BJ (cell line): Measurements from ENCODE around the gene CTDNEP1. TPM values are rescaled to one million over a fixed set of nuclear protein-coding genes. Genes with fewer than 3 reads are reported as not detected.

Experiments
- CTCF ChIA-PET: fragments of 350-600 bp; formaldehyde crosslinking; extraction: SDS; loops from one replicate; lab custom pipeline; 2021; ENCODE audit warnings: antibody characterized with exemption, inconsistent platforms; lab: Yijun Ruan, JAX
- POLR2A ChIA-PET: fragments of 300-600 bp; sonication (Branson Sonifier 250); formaldehyde crosslinking; extraction: SDS; loops from one replicate; lab custom pipeline; 2021; ENCODE audit warnings: antibody characterized with exemption; lab: Charles Lee
- DNase-seq: peaks from one replicate; pipeline ENCODE4 v3.0.0-alpha.2; 2011; ENCODE audit warnings: low read depth
- H3K27me3 ChIP-seq: 2 replicates; pipeline ENCODE4 v1.6.0; 2011; ENCODE audit warnings: low read length; ENCODE audit not compliant: control insufficient read depth, insufficient read depth
- H3K36me3 ChIP-seq: 2 replicates; pipeline ENCODE4 v1.5.1; 2011; ENCODE audit warnings: low read length; ENCODE audit not compliant: control insufficient read depth, insufficient read depth
- H3K4me3 ChIP-seq: 2 replicates; pipeline ENCODE4 v1.5.1; 2011; ENCODE audit warnings: low read depth, mild to moderate bottlenecking, control low read depth, low read length
- polyA plus RNA-seq: library from polyadenylated mRNA; depleted of rRNA; stranded (reverse); fragments of >200 nt; gene quantifications from 2 replicates; pipeline ENCODE4 v1.2.3, GENCODE V29; 2011
- TF ChIP-seq, protein P1 (sequence below): IDR thresholded peaks from 2 replicates; pipeline ENCODE4 v1.5.1; 2011; ENCODE audit warnings: low read depth, mild to moderate bottlenecking, control low read depth, inconsistent platforms, low read length, moderate library complexity; ENCODE audit not compliant: insufficient read depth

The CTDNEP1 gene
- polyA plus RNA-seq, 1 experiment = 129 TPM

DNA sequence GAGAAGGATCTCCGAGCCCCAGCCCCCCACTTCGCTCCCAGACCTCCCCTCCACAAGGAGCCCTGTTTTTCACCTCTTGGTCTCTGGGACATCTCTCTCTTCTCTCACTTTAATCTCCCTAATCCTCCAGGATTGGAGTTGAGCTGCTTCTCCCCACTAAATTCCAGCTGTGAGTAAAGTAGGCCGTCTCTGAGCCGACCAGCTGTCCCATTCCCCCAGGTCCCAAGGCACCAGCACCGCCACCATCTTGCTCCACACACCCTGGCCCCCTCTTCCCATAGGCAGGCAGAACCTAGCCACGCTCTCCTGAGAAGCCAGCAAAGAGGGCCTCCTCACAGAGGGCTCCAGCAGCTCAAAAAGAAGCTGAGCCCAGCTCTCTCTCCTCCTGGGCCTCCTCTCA lies 32.8 kb downstream of the CTDNEP1 start:
- ChIA-PET POLR2A (interaction anchor here (0.8 kb wide), 1 partner anchor 21 kb away, joined by 3 read pairs; the partner anchor contains the start of gene PHF23), CTCF (interaction anchor here (2.7 kb wide), 1 partner anchor 173 kb away, joined by 13 read pairs; no protein-coding TSS in a partner anchor)
- TF ChIP-seq, protein P1, sequence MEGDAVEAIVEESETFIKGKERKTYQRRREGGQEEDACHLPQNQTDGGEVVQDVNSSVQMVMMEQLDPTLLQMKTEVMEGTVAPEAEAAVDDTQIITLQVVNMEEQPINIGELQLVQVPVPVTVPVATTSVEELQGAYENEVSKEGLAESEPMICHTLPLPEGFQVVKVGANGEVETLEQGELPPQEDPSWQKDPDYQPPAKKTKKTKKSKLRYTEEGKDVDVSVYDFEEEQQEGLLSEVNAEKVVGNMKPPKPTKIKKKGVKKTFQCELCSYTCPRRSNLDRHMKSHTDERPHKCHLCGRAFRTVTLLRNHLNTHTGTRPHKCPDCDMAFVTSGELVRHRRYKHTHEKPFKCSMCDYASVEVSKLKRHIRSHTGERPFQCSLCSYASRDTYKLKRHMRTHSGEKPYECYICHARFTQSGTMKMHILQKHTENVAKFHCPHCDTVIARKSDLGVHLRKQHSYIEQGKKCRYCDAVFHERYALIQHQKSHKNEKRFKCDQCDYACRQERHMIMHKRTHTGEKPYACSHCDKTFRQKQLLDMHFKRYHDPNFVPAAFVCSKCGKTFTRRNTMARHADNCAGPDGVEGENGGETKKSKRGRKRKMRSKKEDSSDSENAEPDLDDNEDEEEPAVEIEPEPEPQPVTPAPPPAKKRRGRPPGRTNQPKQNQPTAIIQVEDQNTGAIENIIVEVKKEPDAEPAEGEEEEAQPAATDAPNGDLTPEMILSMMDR = no peak
- DNase-seq = no peak
- Histone ChIP-seq H3K4me3 (no peak overlapping the region), H3K36me3 (peaks cover 16% of the 10 kb centered on the region), H3K27me3 (no peaks in the 10 kb centered on the region)

DNA sequence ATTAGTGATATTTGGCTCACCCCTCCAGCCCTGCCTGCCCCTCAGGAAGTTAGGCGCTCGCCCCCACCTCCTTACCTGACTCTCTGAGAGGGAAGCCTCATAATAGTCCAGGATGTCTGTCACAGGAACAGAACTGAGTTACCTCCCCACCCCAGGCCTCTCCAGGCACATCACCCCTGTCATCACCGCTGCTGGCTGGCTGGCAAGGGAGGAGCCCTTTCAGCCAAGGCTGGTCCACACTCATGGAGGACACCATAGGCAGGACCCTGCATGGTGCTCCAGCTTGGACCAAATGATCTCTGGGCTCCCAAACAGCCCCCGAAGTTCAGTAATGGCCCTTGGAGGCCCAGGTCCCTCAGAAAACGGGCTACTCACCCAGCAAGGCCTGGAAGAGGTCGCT lies 33.4 kb downstream of the CTDNEP1 start:
- peaks cover 10% of the 10 kb centered on the region for H3K36me3 ChIP-seq
- no peaks in the 10 kb centered on the region for H3K27me3 ChIP-seq
- CTCF ChIA-PET = no interaction called here
- no peak overlapping the region for H3K4me3 ChIP-seq
- DNase-seq = no peak
- POLR2A ChIA-PET = no interaction called here
- TF ChIP-seq, protein P1 = no peak

DNA sequence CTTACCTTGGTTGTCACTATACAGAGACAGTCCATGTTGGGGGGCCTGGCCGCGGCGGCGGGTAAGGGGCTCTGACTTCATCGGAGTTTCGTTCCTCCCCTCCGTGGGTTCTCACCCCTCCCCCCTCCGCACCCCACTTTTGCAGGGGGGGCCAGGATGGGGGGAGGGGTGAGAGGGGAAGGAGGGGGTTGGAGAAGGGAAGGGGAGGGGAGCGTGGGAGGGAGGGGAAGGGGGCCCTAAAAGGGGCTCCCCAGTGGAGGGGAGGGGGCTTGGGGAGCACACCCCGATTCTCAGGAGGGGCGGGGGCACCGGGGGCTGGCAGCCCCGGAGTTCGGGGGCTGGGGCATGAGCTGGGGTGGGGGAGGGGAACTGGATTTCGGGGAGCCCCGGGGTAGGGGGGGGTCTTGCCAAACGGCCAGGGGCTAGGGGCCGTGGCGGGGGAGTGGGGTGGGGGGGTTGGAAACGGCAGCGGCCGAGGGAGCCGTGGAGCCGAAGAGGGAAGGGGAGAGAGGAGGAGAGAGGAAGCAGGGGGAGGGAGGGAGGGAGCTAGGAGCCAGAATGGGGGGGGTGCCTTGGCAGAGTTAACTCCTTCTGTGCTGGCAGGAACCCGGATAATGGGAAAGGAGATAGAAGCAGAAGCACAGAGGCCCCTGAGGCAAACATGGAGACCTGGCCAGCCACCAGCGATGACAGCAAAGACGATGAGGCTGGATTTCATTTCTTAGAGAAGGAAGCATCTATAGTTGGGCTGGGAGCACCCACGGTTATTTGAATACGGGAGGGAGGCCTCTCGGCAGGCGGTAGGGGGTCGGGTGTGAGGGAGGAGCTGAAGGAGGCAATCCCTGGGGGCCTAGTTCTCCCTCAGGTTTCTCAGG lies 34.2 kb downstream of the CTDNEP1 start:
- CTCF ChIA-PET = no interaction called here
- no peak for DNase-seq
- TF ChIP-seq, protein P1 = no peak
- Histone ChIP-seq H3K27me3 (no peaks in the 10 kb centered on the region), H3K4me3 (peak overlapping the region; percentile 66), H3K36me3 (peaks cover 4% of the 10 kb centered on the region)
- POLR2A ChIA-PET = interaction anchor here (0.6 kb wide), 1 partner anchor 34 kb away, joined by 6 read pairs; the partner anchor contains the start of genes CTDNEP1 and ELP5

DNA sequence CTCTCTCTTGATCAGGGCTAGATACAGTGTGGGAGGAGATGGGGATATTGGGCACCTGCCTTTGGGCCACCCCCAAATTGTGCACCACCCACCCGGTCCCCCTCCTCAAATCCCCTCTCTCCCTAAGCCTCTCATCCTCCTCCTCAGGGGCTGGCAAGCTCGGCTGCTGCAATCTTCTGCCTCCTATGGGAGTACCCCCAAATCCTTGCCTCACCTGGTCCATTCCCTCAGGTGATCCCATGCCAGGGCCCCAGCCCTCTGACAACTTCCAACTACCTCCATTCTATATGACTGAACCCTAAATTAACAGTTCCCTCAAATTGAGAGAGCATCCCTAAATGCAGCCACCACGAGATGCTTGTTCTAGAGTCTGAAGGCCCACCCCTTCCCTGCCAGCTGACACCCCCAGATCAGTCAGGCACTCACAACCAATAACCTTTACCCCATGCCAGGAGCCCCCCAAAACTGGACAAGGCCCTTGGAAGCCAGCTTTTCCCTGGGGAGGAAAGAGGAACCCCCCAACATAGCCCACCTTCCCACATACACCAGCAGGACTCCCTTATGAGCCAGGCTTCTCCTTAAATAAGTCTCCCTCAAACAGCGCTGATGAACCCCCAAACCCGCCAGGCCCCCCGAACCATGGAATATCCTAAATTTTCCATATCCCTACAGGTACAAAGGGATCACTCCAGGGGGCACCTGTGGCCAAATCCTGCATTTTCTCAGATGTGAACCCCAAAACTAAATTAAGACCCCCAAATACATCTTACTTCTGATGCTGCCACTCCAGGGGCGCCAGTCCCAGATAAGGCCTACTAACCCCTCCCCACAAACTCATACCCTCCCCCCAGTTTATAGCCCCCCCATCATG lies 35.1 kb downstream of the CTDNEP1 start:
- no peak for DNase-seq
- Histone ChIP-seq H3K36me3 (0 out of 2 replicates have a peak, but pooled peaks cover 2% of the 10 kb centered on the region), H3K27me3 (no peaks in the 10 kb centered on the region), H3K4me3 (peak overlapping the region; percentile 66)
- ChIA-PET POLR2A (no interaction called here), CTCF (interaction anchor here (0.5 to 1.2 kb wide), 5 partner anchors 14 to 550 kb away, joined by 3 read pairs; no protein-coding TSS in a partner anchor)
- TF ChIP-seq, protein P1 = no peak
